HG02852 (cell line): ENCODE results near the gene AQP2.

Experiments
- ATAC-seq: cut with Tn5 transposase; IDR thresholded peaks from one replicate; pipeline ENCODE4 v1.9.1; 2021; ENCODE audit warnings: mild to moderate bottlenecking, moderate library complexity; ENCODE audit not compliant: unreplicated experiment

Gene AQP2

DNA sequence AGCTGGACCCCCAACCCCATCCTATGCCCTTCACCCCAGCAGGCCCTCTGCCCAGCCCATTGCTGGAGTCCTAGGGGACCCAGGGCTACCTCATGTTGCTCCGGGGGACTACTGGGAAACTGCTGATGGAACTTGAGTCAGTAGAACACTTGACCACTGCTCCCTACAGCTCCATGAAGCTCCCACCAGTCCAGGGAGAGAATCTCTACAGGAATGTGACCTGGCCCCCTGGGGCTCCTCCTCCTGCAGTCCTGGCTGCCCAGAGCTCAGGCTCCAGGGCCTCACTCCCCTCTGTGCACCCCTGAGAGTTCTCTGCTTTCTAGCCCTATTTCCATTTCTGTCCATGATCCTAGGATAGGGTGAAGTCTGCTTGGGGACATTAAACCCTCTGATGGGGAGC lies 10.8 kb upstream of the AQP2 start:
- no peak for ATAC-seq

DNA sequence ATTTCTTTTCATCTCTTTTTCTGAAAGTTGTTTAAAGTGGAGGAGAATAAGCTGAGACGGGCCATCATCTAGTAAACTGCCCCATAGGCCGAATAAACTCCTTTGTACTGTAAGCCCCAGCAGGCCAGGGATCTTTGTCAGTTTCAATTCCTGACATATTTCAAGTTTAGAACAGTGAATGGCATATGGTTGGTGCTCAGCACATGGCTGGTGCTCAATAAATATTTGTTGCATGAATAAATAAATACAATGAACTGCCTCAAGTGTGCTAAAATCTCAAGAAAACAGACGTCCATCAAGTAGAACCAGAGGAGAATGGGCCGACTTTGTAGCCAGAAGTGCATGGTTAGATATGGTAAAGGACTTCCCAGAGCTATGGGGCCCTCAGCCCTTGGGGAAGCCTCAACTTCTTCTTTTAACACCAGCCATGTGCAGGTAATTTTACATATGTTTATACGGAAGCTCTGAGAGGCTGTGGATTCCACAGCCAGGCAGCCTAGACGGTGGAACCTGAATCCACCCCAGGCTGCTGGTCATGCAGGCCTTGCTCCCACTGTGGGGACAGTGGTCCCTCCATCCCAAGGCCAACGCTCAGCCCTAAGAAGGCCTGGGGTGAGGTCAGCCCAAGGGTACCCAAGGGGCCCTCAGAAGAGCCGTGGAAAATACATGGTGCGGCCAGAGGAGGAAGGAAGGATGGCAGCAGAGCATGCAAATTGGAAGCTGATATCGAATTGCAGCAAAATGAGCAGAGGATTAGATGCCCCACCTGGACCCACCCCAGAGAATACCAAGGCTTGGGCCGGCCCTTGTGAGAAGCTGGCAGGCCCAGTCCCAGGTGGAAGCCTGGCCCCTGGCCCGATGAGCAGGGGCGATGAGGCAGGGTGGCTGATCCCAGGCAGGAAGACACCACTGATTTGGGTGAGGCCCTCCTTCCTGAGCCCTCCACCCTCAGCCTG lies 8.7 kb upstream of the AQP2 start:
- ATAC-seq: no peak

DNA sequence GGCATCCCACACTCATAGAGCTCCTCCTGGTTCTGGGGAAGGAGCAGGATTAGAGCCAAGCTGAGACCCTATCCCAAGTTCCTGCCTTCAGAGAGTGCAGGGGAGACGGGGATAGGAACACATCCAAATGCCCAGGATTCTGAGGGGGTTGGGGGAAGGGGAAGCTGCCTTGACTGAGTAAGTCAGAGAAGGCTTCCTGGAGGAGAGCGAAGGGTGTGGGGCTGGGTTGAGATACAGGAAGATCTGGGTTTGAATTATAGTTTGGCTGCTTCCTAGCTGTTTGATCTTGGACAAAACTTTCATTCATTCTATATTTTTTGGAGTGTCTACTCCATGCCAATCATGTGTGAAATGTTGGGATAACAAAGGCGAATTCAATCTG lies 8.0 kb upstream of the AQP2 start:
- no peak for ATAC-seq

DNA sequence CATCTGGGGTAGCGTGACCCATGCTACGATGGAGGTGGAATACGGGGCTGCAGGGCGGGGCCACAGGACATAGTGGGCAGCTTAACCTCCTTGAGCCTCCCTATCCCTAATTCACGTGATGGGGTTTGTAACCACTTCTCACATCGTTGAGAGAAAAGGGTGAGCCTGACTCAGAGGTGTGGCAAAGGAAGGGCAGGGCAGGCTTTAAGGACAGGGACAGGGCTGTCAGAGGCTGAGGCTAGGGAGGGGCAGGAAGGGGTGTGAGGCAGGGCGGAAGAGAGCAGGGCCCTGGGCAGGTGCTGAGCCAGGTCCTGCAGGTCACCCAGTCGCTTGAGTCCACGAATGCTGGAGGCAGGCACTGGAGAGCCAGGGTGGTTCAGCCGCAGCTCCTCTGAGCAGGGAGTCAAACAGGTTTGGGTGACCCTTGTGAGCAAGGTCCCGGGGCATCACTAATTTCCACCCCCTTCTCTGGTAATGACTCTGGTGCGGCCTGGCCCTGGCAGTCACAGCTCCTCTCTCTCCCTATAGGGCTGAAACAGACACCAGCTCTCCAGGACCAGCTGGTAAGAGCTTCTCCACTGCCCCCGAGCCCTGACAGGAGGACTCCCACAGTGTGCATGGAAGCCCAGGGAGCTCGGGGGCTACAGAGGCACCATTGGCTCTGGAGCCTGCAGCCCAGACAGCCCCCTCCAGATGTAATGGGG lies 7.5 kb upstream of the AQP2 start:
- no peak for ATAC-seq

DNA sequence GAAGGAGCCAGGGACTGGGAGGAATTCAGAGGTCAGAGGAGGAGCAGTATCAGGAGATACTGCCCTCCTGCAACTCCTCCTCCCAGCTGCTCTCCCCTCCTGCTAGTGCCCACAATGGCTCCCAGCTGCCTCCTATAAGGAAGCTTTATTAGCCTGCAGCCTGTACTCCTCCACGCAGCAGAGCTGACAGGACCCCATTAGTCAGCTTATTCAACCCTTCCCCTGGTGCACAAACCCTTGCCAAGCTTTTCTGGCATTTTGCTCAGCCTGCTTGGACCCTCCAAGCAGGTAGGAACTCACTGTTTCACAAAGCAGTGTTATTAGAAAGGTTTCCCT lies 6.9 kb upstream of the AQP2 start:
- ATAC-seq: no peak

DNA sequence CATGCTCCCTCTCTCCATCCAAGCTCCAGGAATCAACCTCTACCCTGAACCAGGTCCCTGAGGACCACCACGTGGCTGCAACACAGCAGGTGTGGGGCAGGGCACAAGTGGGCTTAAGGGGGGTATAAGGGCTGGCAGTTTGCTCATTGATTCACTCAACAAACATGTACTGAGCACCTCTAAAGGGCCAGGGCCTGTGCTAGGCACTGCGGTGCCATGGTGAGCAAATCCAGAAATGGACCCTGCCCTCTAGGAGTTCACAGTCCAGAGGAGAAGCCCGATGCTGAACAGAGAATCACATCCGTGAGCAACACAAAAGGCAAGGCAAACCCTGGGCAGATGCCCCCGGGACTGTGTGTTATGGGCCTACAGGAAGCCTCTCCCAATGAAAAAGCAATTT lies 6.5 kb upstream of the AQP2 start:
- ATAC-seq: no peak

DNA sequence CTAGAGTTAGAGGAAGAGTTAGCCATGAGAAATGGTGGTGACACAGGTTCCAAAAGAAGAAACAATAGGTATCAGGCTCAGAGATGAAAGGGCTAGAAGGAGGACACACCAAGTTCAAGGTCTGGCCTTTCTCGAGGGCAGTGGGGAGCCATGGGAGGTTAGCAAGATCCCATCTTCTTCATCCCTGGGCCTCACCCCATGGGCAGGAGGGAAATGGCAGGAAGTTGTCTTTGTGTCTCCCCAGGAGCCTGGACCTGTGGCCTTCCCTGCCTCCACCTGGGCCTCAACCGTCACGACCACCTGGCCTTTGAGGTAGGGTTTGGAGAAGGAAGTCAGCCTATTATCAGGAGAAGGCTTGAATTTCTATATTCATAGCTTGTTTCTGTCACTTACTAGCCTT lies 5.8 kb upstream of the AQP2 start:
- no peak for ATAC-seq

DNA sequence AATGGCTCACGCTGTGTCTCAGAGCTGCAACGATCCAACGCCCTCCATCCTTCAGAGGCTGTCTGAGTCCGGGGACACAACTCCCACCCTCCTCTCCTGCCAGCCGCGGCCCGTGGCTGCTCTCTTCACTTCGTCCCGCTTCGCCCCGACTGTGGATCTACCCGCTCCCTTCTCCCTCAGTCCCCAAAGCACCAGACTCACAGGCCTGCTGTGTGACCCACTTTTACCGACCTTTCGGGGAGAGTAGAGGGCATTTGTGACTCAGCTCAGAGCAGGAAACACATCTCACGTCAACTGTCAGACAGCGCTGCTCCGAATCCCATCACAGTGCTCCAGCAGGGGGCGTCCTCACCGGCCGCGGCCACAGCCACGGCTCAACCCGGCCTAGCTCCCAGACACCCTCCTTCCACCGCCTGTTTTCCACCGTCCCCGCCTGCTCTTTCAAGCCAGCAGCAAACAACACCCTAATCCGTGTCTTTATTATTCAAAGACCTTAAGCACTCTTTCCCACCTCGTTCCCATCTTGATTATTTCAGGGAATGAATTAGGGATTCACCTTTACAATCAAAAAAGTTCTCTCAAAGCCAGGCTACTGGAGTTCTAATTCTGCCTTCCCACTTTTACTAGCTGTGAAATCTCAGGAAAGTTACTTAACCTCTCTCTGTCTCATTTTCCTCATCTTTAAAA lies 5.0 kb upstream of the AQP2 start:
- peak; percentile 71 for ATAC-seq

DNA sequence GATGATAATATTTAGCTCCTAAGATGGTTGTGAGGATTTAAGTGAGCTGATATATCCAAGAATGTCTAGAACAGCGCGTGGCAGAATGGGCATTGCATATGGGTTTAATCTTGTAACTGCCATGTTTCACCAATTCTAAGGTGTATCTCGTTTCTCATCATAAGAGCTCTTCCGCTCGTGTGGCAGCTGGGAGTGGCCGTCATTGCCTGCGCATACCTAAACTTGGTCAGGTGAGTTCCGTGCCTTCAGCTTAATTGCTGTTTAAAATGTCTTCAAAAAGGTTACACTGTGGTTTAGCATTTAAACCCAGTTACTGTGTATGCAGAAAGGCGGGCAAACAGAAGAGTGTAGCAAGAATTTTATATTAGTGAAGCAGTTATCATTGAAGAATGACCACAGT lies 4.5 kb upstream of the AQP2 start:
- no peak for ATAC-seq

DNA sequence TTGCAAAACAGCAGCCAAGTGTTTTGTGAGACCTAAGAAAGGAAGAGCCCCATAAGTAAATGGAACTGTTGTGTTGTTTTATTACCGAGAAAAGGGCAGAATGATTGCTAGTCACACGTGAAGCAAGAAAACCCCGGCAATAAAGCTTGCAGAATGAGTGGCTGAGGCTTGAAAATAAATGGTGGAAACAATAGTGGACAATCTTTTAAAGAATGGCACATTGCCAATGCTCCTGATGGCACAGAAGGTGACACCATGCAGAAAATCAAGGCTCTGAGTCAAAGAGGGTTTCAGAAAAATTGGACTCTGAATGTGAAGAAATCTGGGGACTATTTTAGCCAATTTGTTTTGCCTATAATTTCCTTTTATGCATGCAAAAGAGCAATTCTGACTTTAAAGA lies 4.0 kb upstream of the AQP2 start:
- no peak for ATAC-seq

DNA sequence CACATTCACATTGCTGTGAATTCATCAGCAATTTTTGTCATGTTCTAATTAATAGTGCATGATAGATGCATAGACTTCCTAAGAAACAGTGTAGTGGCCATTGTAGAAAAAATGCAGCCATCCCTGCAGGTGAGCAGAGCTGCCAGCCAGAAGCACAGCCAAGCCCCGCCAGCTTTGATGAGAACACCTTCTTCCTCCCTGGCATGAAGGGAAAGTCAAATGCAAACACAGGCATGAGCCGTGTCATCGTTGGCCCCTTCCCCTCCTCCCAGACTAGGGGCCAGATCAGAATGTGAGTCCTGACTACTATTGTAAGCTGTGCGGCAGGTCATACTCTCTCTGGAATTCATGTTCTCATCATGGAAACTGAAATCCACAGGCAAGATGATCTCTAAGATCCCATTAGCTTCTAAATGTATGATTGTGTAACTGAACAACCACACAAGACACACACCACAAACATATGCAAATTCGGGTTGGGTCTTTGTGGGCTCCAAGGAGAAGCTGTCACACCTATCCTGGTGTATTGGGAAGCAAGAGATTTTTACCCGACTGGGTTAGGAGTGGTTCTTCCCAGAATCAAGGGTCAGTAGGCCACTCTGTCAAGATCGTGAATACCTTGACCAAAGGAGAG lies 2.8 kb upstream of the AQP2 start:
- ATAC-seq: no peak

DNA sequence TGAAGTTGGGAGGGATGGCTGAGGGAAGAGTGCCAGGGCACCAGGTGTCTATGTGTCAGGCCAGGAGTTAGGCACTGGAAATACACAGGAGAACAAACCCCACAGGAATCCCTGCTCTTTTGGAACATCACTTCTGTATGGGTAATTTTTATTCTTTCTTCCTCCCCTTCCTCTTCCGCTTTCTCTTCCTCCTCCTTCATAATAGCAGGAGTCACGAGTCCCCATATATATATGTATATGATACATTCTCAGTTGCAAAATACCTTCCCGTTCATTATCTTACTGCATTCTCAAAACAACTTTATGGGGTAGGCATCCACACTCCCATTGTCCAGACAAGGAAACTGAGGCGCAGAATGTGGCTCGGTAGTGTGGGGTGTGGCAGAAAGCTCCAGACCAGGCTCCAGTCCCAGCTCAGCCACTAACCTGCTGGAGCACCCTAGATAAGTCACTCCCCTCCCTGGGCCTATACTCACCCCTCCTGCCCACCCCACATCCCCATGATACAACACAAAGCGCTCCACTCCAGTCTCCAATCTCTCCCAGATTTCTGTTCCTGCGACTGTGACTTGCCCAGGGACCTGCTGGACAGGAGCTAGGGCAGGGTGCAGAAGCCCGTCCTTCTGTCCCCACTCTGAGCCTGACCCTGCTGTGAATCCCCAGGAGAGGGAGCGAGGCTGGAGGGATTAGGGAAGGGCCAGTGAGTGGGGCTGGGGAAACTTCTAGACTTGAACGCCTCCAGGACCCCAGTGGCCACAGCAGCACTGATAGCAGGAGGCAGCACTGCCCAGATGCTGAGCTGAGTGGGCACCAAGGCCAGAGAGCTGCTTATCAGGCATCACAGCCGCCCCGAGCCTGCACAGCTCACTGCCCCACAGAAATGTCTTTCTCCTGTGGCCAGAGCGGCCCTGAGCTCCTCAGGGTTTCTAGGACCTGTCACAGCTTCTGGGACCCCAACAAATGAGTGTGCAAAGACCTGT lies 1.4 kb upstream of the AQP2 start:
- ATAC-seq: no peak

DNA sequence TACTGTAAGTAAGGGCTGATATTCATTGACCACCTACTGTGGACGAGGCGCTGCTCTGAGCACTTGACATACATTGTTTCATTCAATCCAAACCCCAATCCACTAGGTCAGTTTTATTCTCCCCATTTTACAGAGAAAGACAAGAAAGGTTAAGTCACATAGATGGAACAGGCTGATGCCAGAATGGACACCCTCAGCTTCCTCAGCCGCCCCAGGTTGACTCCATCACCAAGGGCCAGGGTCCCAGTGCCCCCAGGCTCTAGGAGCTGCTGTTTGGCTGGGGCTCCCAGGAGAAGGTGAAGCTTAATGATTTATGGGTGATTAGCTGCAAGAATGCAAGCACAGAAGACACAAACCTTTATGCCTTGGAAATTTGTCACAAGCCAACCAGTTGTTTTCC lies 671 bp upstream of the AQP2 start:
- no peak for ATAC-seq

DNA sequence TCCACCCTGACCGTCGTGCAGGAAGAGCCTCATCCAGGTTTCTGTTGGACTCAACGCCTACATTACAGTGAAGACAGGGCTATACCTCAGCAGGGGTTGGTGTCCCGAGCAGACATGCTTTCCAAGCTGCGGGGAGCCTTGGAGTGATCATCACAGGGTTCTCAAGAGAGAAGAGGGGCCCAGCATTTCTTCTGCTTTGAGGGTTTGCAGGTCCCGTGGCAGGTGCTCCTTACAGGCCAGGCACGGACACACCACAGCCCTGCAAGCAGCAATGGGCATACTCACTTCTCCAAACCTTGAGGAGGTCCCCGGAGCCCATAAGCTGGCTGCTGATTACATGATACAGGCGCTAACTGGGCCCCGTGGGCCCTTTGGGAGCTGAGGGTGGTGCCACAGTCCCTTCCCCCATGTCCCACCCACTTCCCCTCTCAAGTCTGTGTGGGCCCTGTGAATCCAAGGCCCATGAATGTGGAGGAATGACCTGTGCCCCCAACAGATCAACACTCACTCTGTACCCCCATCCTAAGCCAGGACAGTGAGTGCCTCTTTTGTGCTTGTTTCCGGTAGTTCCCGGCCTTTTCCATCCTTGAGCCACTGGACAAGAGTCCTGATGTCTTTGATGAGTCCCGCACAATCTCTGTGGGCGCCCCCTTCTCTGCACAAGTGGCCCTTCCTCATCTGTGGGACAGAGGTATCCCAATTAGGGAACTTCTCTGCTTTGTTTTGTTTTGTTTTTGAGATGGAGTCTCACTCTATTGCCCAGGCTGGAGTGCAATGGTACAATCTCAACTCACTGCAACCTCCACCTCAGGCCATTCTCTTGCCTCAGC lies 1.1 kb downstream of the AQP2 start:
- no peak for ATAC-seq

DNA sequence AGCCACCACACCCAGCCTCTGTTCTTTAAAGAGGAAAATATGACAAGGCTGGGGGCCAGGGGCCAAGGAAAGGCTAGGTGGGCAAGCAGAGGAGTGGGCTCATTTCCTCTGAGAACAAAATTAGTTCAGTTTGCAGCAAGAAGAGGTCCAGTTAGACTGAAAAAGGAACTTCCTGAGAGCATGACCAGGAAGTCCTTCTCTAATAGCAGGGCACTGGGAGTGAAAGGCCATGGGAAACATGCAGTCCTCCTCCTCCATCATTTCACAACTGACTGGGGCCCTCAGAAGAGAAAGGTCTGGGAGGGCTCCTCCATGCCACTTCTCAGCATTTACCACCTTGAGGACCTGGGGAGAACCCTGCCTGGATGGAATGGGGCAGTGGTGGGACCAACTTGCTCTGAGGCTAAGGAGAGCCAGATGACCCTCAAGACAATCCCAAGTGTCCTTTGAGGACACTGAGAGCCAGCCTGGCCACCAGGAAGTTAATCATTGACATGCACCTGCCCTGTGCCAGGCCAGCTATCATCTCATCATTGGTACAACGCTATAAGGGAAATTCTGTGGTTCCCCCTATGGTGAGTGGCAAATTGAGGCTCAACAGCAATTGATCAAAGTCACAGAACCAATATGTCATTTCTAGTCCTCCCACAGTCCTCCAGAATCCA lies 2.0 kb downstream of the AQP2 start:
- ATAC-seq: no peak

DNA sequence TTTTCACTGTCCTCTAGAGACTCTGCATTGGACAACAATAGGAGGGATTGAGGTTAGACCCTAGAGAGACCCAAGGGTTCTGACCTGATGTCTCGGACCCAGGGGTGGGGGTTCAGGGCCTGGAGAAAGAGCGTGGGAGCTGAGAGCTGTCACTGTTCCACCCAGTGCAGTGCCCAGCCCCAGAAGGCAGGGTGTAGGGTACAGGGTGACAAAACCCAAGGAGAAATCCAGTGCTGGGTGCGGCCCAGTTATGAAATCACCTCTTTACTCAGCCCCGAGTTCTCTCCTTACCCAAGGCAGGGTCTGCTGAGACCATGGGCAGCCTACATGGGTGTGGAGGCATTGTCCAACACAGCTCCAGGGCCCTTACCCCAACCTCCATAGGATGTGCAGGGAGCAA lies 2.6 kb downstream of the AQP2 start:
- no peak for ATAC-seq

DNA sequence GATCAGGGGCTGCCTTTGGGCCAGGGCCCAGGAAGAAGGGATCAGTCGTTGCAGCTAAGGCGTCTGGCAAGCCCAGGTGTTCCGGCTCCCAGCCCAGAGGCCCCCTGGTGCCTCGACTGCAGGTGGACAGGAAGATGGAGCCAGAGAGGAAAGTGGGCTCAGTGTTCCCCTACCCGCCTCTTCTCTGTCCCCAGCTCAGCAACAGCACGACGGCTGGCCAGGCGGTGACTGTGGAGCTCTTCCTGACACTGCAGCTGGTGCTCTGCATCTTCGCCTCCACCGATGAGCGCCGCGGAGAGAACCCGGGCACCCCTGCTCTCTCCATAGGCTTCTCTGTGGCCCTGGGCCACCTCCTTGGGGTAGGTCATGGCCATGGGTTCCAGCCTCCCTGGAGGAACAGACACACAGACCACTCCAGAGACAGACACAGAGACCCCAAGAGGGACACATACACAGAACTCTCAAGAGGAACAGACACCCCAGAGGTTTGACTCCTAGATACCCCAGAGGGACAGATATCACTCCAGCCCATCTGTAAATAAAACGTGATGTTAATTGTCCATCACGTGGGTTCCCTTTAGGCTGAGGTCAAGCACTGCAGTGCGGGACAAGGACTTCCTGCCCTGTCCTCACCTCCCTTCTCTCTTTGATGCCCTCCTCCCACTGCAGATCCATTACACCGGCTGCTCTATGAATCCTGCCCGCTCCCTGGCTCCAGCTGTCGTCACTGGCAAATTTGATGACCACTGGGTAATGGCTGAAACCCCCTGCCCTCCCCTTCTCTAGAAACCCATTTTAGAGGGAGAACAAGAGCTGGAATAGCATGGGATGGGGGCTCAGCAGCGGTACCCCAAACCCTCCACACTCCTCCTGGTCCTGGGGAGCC lies 3.7 kb downstream of the AQP2 start:
- no peak for ATAC-seq
